Adipocyte (in vitro differentiated cells): ENCODE measurements around the gene APOL4.
"Not testable (repeated sequence)": the region's sequence is repeated elsewhere in the genome, so short reads cannot be mapped to it uniquely, and the experiment has no call there.

ENCODE experiments used
- DNase-seq: peaks from one replicate; pipeline ENCODE4 v3.0.0-alpha.2; 2015; ENCODE audit warnings: low read depth
- H3K27me3 ChIP-seq: replicated peaks from 2 replicates; pipeline ENCODE4 v1.7.0; 2013; ENCODE audit warnings: mild to moderate bottlenecking, low read length, moderate library complexity; ENCODE audit not compliant: control insufficient read depth, insufficient read depth
- H3K36me3 ChIP-seq: 2 replicates; pipeline ENCODE4 v1.7.0; 2013; ENCODE audit warnings: low read length, mild to moderate bottlenecking, moderate library complexity; ENCODE audit not compliant: control insufficient read depth, insufficient read depth, severe bottlenecking
- H3K4me1 ChIP-seq: 2 replicates; pipeline ENCODE4 v1.7.0; 2013; ENCODE audit warnings: mild to moderate bottlenecking, low read length, moderate library complexity; ENCODE audit not compliant: control insufficient read depth, insufficient read depth
- H3K4me3 ChIP-seq: 2 replicates; pipeline ENCODE4 v1.7.0; 2013; ENCODE audit warnings: mild to moderate bottlenecking, low read length, moderate library complexity
- H3K9ac ChIP-seq: 2 replicates; pipeline ENCODE4 v1.7.0; 2013; ENCODE audit warnings: mild to moderate bottlenecking, low read length, moderate library complexity
- H3K9me3 ChIP-seq: 2 replicates; pipeline ENCODE4 v1.7.0; 2013; ENCODE audit warnings: mild to moderate bottlenecking, low read length, moderate library complexity; ENCODE audit not compliant: control insufficient read depth

The APOL4 gene

DNA sequence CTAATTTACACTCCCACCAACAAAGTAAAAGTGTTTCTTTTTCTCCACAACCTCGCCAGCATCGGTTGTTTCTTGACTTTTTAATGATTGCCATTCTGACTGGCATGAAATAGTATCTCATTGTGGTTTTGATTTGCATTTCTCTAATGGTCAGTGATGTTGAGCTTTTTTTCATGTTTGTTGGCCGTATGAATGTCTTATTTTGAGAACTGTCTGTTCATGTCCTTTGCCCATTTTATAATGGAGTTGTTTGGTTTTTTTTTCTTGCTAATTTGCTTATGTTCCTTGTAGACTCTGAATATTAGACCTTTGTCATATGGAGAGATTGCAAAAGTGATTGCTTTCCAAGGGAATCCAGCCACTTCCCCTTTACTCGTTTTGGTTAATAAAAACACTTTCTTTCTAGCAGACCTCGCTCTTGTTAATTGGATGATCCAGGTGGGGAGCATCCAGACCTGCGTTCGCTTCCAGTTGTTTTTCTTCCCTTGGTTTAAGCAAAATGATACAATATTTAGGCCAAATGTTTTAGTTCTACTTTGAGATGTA lies 17.1 kb upstream of the APOL4 start:
- Histone ChIP-seq H3K9me3 (no peaks in the 10 kb centered on the region), H3K27me3 (peaks cover 12% of the 10 kb centered on the region), H3K9ac (no peak overlapping the region), H3K4me1 (peaks cover 9% of the 10 kb centered on the region), H3K4me3 (no peak overlapping the region), H3K36me3 (no peaks in the 10 kb centered on the region)
- no peak for DNase-seq

DNA sequence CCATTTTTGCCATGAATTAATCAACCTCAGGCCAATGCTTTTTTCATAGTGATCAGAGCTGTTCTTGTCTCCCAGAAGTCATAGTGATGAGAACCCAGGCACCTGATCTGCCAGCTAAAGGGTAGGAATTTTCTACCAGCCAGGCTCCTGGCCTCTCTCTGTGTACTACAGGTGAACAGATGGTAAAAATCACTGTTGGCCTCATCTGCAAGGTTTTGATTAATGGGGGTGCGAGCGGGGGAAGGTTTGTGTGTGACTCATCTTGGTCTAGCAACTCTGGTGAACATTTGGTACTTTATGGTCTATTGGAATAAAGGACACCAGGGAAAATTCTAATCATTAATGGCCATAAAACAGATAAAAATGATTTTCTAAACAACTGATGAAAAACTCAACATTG lies 14.4 kb upstream of the APOL4 start:
- Histone ChIP-seq H3K36me3 (no peaks in the 10 kb centered on the region), H3K9me3 (peaks cover 2% of the 10 kb centered on the region), H3K27me3 (peaks cover 33% of the 10 kb centered on the region), H3K4me3 (no peak overlapping the region), H3K9ac (no peak overlapping the region), H3K4me1 (peaks cover 9% of the 10 kb centered on the region)
- DNase-seq: no peak

DNA sequence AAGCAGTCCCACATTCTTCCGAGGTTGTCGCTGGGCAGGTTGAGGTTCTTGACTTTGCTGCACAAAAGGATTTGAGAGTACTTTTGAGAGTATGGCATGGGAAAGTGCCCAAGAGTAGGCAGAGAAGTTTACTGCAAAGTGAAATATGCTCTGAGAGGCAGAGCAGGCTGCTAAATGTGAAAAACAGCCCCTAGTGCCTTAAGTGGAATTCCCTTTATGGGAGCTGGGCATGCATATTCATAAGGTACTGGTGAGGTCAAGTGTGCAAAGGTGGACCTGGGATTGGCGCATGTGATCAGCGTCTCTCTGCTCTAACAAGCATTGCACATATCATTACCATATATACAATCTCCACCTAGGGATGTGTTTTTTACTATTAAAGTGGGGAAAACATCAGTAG lies 12.0 kb upstream of the APOL4 start:
- Histone ChIP-seq H3K9me3 (peaks cover 10% of the 10 kb centered on the region), H3K9ac (no peak overlapping the region), H3K4me1 (peaks cover 3% of the 10 kb centered on the region), H3K4me3 (no peak overlapping the region), H3K36me3 (no peaks in the 10 kb centered on the region), H3K27me3 (peaks cover 36% of the 10 kb centered on the region)
- no peak for DNase-seq

DNA sequence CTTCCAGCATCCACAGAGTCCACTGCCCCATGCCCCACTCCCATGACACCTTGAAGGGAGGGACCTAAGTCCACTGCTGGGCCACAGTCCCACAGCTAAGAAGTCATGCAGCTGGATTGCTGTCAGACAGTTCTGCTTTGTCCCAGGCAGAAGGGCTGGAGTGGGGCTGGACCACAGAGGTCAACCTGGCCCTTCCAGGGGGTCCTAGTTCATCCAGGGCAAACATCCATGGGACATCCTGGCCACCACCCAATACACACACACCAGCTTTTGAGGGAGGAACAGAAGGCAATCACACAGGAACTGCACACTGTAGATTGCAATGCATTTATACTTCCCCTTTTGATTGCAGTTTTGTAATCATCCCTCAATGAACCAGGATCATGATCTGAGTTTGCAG lies 11.3 kb upstream of the APOL4 start:
- peaks cover 10% of the 10 kb centered on the region for H3K9me3 ChIP-seq
- no peak overlapping the region for H3K9ac ChIP-seq
- H3K4me3 ChIP-seq: no peak overlapping the region
- H3K4me1 ChIP-seq: peaks cover 9% of the 10 kb centered on the region
- H3K27me3 ChIP-seq: peaks cover 36% of the 10 kb centered on the region
- H3K36me3 ChIP-seq: no peaks in the 10 kb centered on the region
- DNase-seq: no peak

DNA sequence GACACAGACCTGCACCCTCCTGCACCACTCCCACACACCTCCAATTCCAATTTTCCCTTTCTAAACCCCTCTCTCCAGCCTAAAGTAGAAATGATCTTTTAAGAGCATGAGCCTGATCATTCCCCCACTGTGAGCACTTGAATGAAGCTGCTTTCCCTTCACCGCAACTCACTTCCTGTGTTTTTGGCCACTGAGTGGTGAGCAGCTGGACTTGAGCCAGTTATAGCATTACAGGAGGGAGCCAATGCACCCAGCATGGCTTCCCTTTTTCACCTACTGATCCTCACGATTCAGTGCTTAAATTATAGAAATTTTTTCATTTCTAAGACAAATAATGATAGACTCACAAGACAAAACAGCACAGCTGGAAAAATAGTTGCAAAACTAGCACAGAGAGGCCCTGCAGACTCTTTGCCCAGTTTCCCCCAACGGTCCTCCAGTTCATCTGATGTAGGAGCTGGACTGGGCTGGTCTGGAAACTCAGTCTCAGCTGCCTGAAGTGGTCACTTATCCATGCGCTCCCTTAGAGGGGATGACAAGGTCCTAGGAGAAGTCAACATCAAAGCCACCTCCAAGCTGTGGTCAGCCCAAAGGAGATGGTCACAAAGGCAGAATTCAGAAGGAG lies 9.7 kb upstream of the APOL4 start:
- Histone ChIP-seq H3K4me3 (no peak overlapping the region), H3K36me3 (no peaks in the 10 kb centered on the region), H3K9me3 (peaks cover 10% of the 10 kb centered on the region), H3K27me3 (peaks cover 36% of the 10 kb centered on the region), H3K4me1 (peaks cover 13% of the 10 kb centered on the region), H3K9ac (no peak overlapping the region)
- no peak for DNase-seq

DNA sequence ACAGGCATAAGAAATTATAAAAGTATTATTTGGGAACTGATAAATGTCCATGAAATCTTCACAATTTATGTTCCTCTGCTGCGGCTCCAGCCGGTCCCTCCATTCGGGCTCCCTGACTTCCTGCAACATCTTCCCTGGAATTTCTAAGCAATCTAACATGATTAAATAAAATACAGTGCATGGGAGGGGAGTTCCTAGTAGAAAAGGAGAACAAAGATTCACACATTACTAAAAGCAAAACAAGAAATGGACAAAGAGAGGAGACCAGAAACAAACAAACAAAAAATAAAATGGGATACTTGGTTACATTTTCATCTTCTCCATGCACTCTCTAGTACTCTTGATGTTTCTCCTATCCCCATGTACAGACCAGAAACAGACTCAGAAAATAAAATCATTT lies 8.6 kb upstream of the APOL4 start:
- H3K27me3 ChIP-seq: peaks cover 34% of the 10 kb centered on the region
- DNase-seq: no peak
- no peaks in the 10 kb centered on the region for H3K36me3 ChIP-seq
- H3K4me3 ChIP-seq: no peak overlapping the region
- no peak overlapping the region for H3K9ac ChIP-seq
- peaks cover 10% of the 10 kb centered on the region for H3K9me3 ChIP-seq
- peaks cover 13% of the 10 kb centered on the region for H3K4me1 ChIP-seq

DNA sequence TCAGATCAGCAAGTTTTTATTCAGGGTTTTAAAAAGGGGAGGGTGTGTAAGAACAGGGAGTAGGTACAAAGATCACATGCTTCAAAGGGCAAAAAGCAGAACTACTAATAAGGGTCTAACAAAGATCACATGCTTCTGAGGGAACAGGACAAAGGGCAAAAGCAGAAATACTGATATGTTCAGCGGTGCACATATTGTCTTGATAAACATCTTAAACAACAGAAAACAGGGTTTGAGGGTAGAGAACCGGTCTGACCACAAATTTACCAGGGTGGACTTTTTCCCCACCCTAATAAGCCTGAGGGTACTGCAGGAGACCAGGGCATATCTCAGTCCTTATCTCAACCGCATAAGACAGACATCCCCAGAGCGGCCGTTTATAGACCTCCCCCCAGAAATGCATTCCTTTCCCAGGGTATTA lies 7.9 kb upstream of the APOL4 start:
- H3K4me1 ChIP-seq: peaks cover 13% of the 10 kb centered on the region
- not testable (repeated sequence) for H3K4me3 ChIP-seq, H3K9me3 ChIP-seq, H3K9ac ChIP-seq, DNase-seq, H3K36me3 ChIP-seq
- H3K27me3 ChIP-seq: peaks cover 30% of the 10 kb centered on the region

DNA sequence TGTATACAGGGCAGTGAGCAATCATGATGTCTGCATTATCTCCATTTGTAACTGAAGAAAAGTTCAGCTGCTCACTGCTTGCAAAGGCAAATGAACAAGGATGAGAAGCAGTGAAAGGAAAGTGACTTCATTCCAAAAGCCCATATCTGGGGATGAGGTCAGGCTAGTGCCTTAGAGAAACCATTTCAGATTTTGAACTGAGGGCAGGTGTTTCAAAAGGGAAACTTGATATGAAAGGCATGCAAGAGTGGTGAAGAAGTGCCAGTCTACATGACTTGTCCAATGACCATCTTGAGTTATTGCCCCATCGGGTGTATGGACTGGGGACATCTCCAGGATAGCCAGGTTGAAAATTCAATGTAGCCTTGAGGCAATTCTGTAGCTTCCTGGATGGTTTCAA lies 7.3 kb upstream of the APOL4 start:
- Histone ChIP-seq H3K9me3 (peaks cover 10% of the 10 kb centered on the region), H3K36me3 (no peaks in the 10 kb centered on the region), H3K27me3 (peaks cover 29% of the 10 kb centered on the region), H3K9ac (no peak overlapping the region), H3K4me3 (no peak overlapping the region), H3K4me1 (peaks cover 13% of the 10 kb centered on the region)
- no peak for DNase-seq

DNA sequence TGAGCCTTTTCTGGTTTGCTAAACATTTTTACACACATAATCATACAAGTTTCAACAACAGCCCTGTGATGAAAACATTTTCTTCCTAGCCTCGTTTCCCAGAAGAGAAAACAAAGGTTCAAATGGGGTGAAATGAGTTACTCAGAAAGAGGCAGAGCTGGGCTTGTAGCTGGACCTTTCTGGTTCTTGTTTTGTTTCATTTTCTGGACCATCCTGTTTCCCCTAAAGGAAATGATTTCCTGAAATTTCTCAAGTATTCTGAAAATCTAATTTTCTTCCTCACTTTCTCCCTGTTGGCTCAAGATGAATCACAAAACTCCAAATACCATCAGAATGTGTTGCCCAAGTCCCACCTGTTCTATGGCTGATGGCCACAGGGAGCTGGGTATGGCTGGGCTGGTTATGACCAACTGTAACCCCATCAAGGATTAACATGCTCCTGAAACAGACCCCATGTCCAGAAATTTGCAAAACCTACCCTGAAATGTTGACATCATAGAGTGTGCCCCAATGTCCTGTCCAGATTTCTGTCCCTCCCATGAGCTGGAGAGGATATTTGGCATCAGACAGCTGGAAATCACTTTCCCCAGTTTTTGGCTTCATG lies 6.7 kb upstream of the APOL4 start:
- H3K4me1 ChIP-seq: peaks cover 13% of the 10 kb centered on the region
- H3K9ac ChIP-seq: no peak overlapping the region
- no peaks in the 10 kb centered on the region for H3K36me3 ChIP-seq
- H3K27me3 ChIP-seq: peaks cover 25% of the 10 kb centered on the region
- peaks cover 10% of the 10 kb centered on the region for H3K9me3 ChIP-seq
- H3K4me3 ChIP-seq: no peak overlapping the region
- no peak for DNase-seq

DNA sequence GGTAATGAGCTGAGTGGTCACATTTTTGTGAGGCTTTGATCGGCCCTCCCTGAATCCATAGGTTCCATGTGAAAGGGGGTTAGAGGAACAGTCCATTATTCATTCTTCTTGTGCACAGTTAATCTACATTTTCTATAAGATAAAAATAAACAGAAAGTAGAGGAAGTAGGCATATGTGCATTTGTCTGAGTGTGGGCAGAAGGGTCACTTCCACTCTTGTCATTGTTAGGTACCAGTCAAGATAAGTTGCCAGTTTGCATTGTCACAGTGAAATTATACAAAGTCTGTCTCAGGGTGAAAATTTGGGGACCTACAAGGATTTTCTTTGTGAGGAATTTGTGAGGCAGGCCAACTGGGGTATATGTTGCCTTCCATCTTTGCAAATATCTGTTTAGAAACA lies 4.6 kb upstream of the APOL4 start:
- H3K4me3 ChIP-seq: no peak overlapping the region
- H3K27me3 ChIP-seq: peaks cover 7% of the 10 kb centered on the region
- H3K9me3 ChIP-seq: peaks cover 7% of the 10 kb centered on the region
- no peak for DNase-seq
- peaks cover 20% of the 10 kb centered on the region for H3K4me1 ChIP-seq
- H3K36me3 ChIP-seq: no peaks in the 10 kb centered on the region
- H3K9ac ChIP-seq: no peak overlapping the region

DNA sequence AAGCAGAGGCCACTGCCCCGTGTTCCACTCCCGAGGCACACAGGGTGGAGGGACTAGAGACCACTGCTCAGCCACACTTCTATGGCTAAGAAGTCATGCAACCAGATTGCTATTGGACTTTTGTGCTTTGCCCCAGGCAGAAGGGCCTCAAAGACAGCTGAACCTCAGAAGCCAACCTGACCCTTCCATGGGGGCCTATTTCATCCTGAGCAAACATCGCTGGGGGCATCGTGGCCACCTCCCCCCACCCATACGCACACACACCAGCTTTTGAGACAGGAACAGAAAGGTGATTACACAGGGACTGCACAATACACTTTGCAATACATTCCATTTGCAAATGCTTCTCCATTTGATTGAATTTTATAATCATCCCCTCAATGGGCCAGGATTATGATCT lies 4.0 kb upstream of the APOL4 start:
- not testable (repeated sequence) for H3K9me3 ChIP-seq, H3K9ac ChIP-seq, H3K4me3 ChIP-seq, H3K36me3 ChIP-seq, H3K27me3 ChIP-seq, DNase-seq
- peaks cover 20% of the 10 kb centered on the region for H3K4me1 ChIP-seq

DNA sequence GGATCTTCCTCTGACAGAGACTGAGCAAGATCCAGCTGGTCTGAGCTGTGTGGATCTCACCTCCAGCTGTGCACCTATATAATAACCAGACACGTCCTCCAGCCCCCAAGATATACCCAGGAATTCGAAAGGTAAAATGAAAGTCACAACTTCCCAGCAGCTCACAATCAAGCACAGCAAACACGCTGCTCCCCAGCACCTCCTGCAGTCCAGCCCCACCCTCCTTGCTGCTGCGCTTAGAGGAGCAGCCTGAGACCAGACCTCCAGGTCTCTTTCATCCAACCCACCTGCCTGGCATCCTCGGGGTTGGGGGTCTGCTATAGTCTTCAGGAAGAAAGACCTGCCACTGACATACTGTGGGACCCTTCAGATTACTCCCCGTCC lies 3.0 kb upstream of the APOL4 start:
- no peak overlapping the region for H3K4me3 ChIP-seq
- H3K4me1 ChIP-seq: peaks cover 20% of the 10 kb centered on the region
- peaks cover 4% of the 10 kb centered on the region for H3K27me3 ChIP-seq
- peaks cover 5% of the 10 kb centered on the region for H3K9me3 ChIP-seq
- H3K9ac ChIP-seq: no peak overlapping the region
- DNase-seq: no peak
- no peaks in the 10 kb centered on the region for H3K36me3 ChIP-seq
